Cortex of kidney (tissue), 1 donor: Measurements from ENCODE around the gene TMEM185B.
"Not testable (repeated sequence)": the region's sequence is repeated elsewhere in the genome, so short reads cannot be mapped to it uniquely, and the experiment has no call there.

Experiments
- DNase-seq: peaks from one replicate; lab custom pipeline; 2025; lab: John Stamatoyannopoulos, UW

TMEM185B gene

DNA sequence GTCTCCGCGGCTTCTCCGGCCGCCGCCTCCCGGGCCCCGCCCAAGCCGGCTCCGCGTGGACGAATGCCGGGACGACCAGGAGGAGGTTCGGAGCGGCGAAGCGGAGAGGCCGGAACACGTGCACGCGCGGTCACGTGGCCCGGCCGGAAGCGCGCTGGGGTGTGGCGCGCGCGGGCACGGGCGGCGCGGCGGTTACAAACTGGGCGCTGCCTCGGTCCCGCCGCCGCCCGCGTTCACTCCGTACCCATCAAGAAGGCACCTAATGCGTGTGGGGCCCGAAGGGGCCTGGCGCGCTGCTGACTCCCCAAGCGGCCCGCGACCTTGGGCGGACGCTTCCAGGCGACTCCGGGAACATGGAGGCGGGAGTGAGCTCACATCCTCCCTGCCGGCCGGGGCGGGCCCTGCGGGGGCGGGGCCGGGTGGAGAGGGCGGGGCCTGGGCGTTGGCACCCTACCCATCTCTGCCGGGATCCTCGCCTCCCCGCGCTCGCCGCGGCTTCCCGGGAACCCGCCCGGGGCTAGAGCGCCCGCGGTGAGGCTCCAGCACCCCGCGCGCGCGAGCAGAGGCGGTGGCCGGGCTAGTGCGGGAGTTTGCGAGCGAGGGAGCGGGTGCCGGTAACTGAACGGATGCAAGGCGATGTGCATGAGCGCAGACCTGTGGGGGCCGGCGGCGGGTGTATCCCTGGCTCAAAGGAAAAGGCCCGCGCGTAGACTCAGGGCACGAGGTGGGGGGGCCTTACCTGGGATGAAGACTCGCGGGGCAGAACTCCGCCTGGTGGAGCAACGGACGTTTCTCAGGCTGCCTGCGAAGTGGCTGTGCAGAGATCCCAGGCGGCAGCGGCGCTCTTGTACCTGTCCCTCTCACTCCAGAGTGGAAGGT lies at the start of gene TMEM185B:
Gene TMEM185B, minus strand, starts transcription at position 367 of the 879 bp plus-strand sequence. CDS start 424 bp downstream, outside the sequence.
- DNase-seq, result no peak

DNA sequence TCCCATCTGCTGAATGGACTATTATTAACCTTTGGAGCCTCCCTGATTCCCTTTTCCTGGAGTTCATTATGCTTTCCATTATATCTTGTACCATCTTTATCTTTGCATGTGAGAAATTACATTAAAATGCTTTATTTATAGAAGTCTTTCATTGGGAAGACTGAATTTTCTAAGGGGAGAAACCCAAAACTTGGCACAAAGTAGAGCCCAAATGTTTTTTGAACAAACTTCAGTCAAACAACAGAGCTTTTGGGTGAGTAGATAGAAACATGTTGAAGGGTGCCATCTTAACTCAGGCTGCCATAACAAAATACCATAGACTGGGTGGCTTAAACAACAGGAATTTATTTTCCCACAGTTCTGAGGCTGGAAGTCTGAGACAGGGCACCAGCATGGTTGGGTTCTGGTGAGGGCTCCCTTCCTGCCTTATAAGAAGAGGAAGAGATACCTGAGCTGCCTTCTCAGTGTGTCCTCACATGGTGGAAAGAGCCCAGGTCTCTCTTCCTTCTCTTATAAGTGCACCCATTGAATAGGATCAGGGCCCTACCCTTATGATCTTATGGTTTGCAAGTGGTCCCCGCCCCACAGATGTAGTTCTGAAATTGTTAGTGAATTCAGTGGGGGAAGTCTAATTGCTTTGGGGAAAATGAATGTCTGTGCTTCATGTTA lies 48.6 kb upstream of the TMEM185B start:
- DNase-seq, result no peak

DNA sequence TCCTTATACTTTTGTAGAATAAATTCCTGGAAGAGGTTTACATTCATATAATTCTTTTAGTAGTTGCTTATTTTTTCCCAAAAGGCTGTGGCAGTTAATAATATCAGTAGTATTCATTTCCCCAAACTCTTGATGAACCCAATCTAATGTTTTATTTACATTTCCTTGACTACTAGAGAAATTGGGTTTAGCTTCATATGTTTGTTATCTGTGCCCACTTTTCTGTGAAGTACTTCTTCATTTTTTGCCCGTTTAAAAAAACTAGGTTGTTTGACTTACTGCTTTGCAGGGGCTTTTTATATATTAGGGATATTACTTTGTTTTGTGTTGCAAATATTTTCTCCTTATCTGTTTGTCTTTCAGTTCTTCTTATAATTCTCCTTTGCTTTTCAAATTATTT lies 46.6 kb upstream of the TMEM185B start:
- no peak for DNase-seq

DNA sequence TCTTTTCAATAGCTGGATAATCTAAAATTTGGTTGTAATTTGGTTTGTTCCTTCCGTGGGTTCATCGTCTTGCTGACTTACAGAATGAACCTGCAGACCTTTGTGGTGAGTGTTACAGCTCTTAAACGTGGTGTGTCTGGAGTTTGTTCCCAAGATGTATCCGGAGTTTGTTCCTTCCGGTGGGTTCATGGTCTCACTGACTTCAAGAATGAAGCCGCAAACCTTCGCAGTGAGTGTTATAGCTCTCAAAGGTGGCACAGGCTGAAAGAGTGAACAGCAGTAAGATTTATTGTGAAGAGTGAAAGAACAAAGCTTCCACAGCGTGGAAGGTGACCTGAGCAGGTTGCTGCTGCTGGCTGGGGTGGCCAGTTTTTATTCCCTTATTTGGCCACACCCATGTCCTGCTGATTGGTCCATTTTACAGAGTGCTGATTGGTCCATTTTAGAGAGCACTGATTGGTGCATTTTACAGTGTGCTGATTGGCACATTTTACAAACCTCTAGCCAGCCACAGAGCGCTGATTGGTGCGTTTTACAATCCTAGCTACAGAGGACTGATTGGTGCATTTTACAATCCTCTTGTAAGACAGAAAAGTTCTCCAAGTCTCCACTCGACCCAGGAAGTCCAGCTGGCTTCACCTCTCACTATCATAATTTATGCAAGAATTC lies 46.0 kb upstream of the TMEM185B start:
- no peak for DNase-seq

DNA sequence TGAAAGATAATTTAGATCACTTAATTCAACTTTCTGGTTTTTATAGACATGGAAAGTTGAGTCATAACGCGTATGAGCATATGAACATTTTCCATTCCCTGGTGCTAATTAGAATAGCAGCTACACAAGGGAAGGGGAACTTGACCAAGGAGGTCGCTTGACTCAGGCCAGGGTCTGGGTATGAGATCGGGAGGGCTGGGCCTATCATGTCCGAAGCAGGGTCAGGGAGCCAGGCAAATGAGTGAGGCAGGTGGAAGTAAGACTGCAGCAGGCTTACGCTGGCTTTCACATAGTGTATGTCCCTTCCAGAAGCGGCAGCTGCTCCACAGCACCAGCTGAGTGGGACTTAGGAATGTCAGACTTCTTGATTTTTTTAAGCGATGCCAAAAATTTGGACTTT lies 44.1 kb upstream of the TMEM185B start:
- no peak for DNase-seq

DNA sequence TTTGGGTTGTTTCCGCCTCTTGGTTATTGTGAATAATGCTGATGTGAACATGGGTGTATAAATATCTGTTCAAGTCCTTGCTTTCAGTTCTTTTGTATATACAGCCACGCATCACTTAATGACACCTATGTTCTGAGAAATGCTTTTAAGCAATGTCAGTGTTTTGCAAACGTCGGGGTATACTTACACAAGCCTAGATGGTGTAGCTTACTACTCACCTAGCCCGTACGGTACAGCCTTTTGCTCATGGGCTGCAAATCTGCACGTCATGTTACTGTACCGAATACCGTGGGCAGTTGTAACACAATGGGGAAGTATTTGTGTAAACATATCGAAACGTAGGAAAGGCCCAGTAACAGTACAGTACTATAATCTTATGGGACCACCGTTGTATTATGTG lies 41.8 kb upstream of the TMEM185B start:
- DNase-seq, result no peak

DNA sequence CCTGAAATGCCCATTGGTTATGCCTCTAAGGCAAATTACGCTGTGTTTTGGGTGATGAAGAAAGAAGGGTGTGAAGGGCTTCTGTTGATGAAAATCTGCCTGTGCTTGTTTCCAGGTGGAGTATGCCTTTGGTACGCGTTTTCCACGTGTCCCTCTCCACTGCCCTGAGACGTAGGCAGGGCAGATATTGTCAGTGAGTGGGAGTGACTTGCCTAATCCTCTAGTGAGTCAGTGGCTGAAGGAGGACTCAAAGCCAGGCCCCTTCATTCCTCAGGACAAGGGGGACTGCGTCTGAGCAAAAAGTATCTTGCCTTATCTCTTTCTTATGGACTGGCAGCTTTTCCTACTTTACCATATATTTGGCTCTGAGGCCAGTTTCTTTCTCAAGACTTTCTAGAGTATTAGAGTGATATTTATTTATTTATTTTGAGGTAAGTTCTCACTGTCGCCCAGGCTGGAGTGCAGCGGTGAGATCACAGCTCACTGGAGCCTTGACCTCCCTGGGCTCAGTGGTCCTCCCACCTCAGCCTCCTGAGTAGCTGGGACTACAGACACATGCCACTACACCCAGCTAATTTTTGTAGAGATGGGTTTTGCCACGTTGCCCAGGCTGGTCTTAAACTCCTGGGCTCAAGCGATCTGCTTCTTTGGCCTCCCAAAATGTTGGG lies 39.7 kb upstream of the TMEM185B start:
- no peak for DNase-seq

DNA sequence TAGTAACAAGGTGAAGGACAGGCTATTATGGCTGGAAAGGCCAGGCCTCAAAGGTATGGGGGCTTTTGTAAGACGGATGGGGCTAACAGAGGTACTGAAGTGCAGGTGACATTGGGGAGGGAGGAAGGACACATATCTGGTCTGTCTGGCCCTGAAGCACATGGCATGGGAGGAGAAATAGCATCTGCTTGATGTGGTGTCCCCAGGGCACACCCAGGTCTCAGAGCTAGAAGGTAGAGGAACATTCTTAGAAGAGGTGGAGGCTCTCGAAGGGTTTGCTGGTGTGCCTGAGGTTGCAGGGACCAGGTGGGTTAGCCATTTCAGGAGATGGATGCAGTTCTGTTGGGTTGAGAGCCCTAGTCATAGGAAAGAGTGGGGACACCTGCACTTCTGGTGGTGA lies 39.0 kb upstream of the TMEM185B start:
- no peak for DNase-seq

DNA sequence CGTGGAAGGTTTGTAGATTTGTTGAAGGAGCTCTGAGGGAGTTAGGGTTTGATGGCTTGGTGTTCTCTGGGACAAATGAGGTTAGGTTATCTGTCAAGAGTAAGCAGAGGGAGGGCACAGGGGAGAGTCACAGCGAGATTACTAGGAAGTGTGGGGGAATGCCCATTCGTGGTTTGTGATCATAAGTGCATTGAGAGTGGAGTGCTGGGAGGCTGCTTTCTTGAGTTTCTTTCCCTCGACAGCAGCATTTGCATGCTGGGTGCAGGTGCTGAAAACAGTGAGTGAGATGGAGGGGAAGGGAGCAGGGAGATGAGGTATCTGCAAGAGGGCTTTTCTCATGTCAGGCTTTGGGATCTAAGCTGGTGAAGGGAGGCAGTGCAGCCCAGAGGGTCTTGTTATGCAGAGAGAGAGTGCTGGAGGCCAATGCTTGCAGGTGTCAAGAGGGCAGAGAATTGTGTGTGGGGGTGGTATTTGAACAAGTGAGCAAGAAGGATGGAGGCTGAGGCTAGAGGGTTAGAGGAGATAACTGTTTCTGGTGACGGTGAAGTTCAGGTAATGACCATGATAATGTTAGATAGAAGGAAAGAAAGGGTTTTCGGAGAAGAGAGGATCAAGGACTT lies 38.3 kb upstream of the TMEM185B start:
- no peak for DNase-seq

DNA sequence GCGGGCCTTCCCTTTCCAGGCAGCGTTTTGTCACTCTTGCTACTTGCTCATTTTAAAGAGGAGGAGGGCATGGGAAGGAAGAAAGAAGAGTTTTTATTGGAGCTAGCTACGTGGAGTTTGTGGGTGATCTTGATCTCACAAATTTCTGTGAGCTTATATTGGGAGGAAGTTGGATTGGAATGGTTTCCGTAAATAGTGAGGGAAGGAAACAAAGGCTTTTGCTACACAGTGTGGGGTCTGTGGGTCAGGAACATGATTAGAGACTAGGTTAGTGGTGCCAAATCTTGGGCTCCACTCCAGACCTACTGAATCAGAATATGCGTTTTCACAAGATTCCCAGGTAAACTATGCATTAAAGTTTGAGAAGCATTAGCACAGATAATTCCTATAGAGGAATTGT lies 37.5 kb upstream of the TMEM185B start:
- DNase-seq, result no peak

DNA sequence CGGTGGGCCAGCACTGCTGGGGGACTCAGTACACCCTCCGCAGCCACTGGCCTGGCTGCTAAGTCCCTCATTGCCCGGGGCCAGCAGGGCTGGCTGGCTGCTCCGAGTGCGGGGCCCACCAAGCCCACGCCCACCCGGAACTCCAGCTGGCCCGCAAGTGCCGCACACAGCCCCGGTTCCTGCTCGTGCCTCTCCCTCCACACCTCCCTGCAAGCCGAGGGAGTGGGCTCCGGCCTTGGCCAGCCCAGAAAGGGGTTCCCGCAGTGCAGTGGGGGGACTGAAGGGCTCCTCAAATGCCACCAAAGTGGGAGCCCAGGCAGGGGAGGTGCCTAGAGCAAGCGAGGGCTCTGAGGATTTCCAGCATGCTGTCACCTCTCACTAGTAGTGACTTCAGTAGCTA lies 36.7 kb upstream of the TMEM185B start:
- DNase-seq, result not testable (repeated sequence)

DNA sequence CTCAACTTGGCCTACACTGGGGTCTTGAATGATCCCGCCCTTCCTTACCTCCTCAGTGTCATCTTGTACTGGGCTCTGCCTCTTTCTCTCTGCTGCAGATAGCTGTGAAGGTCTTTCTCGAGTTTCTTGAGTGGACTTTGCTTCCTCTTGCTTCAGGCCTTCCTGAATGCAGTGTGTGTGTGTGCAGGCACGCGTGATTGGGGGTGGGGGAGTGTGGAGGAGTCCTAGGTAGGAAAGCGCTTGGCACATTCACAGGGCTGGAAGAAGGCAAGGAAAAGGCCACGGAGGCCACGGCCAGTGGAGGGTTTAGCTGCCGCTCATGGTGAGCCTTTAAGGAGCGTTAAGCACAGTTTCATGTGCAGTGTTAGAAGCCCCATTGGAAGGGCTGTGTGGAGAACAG lies 35.0 kb upstream of the TMEM185B start:
- DNase-seq, result no peak

DNA sequence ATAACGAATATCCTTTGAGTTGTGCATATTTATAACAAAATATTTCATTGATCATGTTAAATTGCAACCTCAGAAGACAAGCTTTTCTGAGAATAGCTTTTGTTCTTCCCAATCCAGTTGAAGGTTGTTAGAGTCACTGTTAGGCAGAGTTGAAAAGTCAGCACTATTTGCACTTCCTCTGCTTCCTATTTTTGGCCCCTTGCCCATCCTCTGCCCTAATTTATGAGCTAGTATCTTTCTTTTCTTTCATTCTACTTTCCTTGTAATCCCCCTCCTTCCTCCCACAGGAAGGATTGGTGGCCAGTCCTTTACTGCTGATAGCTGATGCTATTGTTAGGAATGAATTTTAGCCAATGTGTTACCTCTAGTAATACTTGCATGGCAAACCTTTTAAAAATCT lies 34.3 kb upstream of the TMEM185B start:
- no peak for DNase-seq

DNA sequence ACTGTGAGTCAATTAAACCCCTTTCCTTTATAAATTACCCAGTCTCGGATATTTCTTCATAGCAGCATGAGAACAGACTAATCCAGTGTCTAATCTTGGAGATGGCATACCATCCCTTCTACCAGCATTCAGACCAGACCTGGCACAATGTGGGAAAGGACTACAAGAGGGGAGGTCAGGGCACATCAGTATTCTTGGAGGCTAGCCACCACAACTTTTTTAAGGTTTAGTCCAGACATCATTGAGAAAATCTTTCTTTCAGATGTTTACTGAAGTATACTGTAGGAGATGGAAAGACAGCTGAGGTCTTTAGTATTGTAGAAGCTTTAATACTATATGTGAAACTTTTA lies 33.4 kb upstream of the TMEM185B start:
- DNase-seq, result no peak

DNA sequence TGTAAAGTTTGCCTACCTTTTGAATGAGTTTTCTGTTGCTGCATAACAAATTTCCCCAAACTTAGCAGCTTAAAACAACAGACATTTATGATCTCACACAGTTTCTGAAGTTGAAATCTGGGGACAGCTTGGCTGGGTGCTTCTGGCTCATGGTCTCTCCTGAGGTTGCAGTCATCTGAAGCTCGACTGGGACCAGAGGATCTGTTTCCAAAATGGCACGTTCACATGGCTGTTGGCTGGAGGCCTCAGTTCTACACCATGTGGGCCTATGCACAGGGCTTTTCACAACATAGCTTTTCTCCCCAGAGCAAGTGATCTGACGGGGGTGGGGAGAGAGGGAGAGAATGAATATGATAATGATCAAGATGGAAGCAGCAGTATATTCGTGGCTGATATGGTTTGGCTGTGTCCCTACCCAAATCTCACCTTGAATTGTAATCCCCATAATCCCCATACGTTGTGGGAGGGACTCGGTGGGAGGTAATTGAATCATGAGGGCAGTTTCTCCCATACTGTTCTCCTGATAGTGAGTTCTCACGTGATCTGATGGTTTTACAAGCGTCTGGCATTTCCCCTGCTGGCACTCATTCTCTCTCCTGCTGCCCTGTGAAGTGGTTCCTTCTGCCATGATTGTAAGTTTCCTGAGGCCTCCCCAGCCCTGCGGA lies 32.9 kb upstream of the TMEM185B start:
- no peak for DNase-seq

DNA sequence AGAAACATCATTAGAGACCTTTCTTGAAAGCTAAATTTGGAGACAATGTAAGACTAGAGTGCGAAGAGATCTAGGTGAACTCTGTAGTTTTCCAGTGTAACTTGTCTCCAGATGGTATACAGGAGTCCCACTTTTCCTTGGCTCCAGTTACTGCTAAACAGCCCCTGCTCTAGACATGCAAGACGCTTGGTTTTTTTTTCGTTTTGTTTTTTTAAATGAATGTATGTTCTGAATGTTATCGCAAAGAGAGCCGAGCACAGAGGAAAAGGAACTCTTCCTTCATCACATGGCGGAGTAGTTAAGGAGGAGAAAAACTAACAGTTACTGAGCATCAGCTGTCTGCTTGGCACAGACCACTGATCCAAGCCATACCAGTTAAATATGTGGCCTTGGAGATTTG lies 31.9 kb upstream of the TMEM185B start:
- no peak for DNase-seq

DNA sequence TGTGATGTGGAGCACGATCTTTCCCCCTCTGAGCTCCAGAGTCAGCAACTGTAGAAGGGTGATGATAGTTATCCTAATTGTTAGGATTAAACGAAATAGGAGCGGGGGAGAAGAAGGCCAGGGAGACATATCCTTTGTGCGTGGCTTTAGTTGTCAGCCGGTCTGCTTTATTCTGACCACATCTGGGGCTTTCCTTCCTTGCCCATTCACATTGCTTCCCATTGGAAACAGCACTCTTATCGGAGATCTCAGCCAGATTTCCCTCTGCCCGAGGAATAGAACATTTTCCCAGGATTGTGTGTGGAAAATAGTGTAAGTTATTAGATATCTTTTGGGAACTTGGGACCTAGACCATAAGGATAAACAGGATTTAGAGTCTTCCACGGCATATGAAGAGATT lies 31.0 kb upstream of the TMEM185B start:
- DNase-seq, result no peak

DNA sequence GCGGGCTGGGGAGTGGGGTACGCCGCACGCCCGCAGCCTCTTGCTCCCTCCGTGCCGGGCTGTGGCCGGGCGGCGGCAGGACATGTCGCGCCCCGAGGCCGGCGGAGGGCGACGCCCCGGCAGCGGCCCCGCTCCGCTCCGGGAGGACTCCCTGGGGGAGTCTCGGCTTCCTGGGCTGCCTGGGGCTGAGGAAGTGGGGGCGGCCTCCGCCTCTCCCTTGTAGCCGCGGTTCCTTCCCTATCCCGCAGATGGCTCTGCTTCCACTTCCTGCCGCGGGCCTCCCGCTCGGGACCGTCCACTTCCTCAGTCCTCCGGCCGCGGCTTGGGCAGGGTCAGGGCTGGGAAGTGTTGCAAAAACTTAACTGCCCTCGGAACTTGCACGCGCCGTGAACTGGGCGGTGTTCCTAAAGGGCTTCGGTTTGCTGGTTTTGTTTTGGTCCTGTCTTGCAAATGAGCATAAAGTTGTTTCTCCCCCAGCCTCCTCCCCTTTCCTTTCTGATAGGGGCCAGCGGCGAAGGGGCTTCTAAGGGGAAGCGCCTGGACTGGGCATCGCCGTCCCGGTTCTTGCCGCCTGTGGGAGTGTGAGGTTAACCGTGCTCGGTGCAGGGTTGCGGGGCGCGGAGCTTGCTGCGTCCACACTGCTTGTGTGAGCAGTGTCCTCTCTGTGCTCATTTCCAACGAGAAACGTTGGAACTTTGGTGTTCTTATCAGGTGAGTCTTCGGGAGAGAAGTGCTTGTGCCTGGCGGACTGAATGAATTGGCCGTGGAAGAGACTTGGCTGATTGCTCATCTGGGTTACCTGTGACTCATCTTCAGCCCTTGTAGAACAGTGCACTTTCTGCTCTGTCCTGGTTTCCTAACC lies 30.1 kb upstream of the TMEM185B start:
- DNase-seq, result no peak

DNA sequence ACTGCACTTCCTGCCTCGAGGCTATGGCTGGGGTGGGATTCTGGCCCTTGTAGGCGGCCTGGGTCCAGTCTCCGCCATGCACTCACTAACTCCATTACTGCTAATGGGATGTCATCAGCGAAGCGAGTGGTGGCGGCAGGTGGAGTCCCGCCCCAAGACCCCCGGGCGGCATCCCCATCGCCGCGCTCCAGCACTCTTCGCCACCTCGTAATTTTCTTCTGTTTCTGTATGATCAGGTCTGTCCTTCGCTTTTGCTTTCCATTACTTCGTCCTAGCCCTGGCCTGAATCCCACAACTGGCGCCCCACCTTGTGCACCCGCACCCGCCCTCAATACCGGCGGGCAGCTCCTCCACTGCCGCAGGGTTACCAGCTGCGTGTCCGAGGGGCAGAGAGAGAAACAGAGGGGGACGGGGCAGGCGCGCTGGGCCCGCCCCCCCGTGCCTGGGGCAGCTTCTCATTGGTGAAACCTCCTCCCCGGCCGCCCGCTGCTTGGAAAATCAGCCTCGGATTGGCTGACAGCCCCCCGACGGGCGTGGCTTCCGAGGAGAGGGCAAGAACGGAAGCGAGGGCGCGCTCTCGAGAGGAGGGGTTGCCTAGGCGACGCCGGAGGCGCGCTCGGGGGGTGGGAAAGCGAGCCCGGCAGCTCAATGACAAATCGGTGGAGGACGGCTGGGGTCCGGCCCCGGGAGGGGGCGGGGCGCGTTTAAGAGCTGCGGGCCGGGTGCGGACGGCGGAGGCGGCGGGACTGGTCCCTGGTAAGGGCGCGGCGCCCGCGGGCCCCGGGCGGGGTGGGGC lies 29.2 kb upstream of the TMEM185B start, which contains the start of gene RALB:
Gene RALB, plus strand, starts transcription at position 628 of the 796 bp plus-strand sequence. CDS start 25,813 bp downstream, outside the sequence.
- peak; percentile 78 for DNase-seq

DNA sequence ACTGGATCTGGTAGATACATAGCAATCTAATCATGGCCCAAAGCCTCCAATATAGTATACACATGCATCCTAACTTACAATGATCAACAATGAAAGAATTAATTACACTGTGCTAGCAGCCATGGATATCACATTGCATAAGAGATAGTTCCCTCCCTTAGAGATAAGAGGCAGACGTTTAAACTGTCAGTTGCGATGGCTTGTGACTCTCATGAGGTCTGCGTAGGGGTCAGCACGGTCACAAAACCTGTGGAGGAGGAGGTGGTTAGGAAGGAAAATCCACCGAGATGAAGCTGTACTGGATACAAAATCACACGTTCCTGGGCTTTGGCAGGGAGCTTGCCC lies 28.7 kb upstream of the TMEM185B start:
- DNase-seq, result no peak
